A673 (cell line): ENCODE measurements around the gene TAF9. TPM values are rescaled to one million over a fixed set of nuclear protein-coding genes. Genes with fewer than 3 reads are reported as not detected.
A peak's percentile ranks its signal among the peaks of the same experiment; 100 is the strongest.

Source experiments
- Bru-seq: library from RNA; stranded (reverse); fragments of 400-500 nt; gene quantifications from one replicate; lab custom pipeline; 2021; lab: Mats Ljungman, UMichigan
- BruChase-seq, 2 experiments: library from RNA; stranded (reverse); fragments of 400-500 nt; gene quantifications; one replicate each; lab custom pipeline; 2021; lab: Mats Ljungman, UMichigan
- BruUV-seq: library from RNA; stranded (reverse); fragments of 400-500 nt; replicated peaks from 2 replicates; lab custom pipeline; 2021; lab: Mats Ljungman, UMichigan
- CTCF ChIA-PET: fragments of 300-600 bp; sonication (Branson Sonifier 250); formaldehyde crosslinking; loops from one replicate; lab custom pipeline; 2022; ENCODE audit warnings: antibody characterized with exemption; lab: Charles Lee
- POLR2A ChIA-PET: fragments of 300-600 bp; sonication (Branson Sonifier 250); formaldehyde crosslinking; loops from one replicate; lab custom pipeline; 2022; ENCODE audit warnings: antibody characterized with exemption; ENCODE audit not compliant: low non-redundant PET; lab: Charles Lee
- DNase-seq: peaks from one replicate; pipeline ENCODE4 v3.0.0-alpha.2; 2015; ENCODE audit warnings: low spot score
- H3K27ac ChIP-seq: fragments of 200-600 bp; sonication (generic); 2 replicates; pipeline ENCODE4 v1.5.1; 2016; ENCODE audit warnings: mixed run types, low read depth, mild to moderate bottlenecking, mixed read lengths, antibody characterized with exemption, low read length; ENCODE audit not compliant: poor library complexity, severe bottlenecking
- H3K27me3 ChIP-seq: fragments of 200-600 bp; sonication (generic); replicated peaks from 2 replicates; pipeline ENCODE4 v1.6.1; 2017; ENCODE audit warnings: mixed run types, low read depth, mild to moderate bottlenecking, mixed read lengths, antibody characterized with exemption, low read length; ENCODE audit not compliant: insufficient read depth, poor library complexity
- H3K36me3 ChIP-seq: fragments of 200-600 bp; sonication (generic); 2 replicates; pipeline ENCODE4 v1.6.1; 2016; ENCODE audit warnings: mixed run types, mild to moderate bottlenecking, mixed read lengths, antibody characterized with exemption, low read length; ENCODE audit not compliant: insufficient read depth, poor library complexity, severe bottlenecking
- H3K4me1 ChIP-seq: fragments of 200-600 bp; sonication (generic); 2 replicates; pipeline ENCODE4 v1.6.1; 2017; ENCODE audit warnings: mixed run types, mild to moderate bottlenecking, mixed read lengths, antibody characterized with exemption, low read length; ENCODE audit not compliant: insufficient read depth, poor library complexity, severe bottlenecking
- H3K4me3 ChIP-seq: fragments of 200-600 bp; sonication (generic); 2 replicates; pipeline ENCODE4 v1.5.1; 2016; ENCODE audit warnings: low read depth, mixed run types, mild to moderate bottlenecking, mixed read lengths, low read length; ENCODE audit not compliant: poor library complexity, severe bottlenecking
- H3K9me3 ChIP-seq: fragments of 200-600 bp; sonication (generic); 2 replicates; pipeline ENCODE4 v1.6.1; 2016; ENCODE audit warnings: mixed run types, low read depth, mild to moderate bottlenecking, mixed read lengths, antibody characterized with exemption, low read length; ENCODE audit not compliant: poor library complexity, severe bottlenecking
- CTCF ChIP-seq: fragments of 300-800, 200-600 bp; sonication (generic); conservative IDR thresholded peaks from 2 replicates; pipeline ENCODE4 v1.5.1; 2017; ENCODE audit warnings: low read depth, mild to moderate bottlenecking, antibody characterized with exemption, low read length, moderate library complexity, mixed read lengths
- EZH2 ChIP-seq: fragments of 200-600 bp; sonication (generic); IDR thresholded peaks from 2 replicates; pipeline ENCODE4 v1.6.1; 2017; ENCODE audit warnings: borderline replicate concordance, low read depth, mild to moderate bottlenecking, mixed read lengths, antibody characterized with exemption, low read length; ENCODE audit not compliant: poor library complexity, severe bottlenecking
- intact Hi-C: fragments of 100-400 bp; cut with micrococcal nuclease; formaldehyde crosslinking; loops from one replicate; pipeline ENCODE4 v1.10.0; 2022; ENCODE audit not compliant: unreplicated experiment
- long read RNA-seq: library from polyadenylated mRNA; stranded (forward); transcript quantifications from one replicate; pipeline ENCODE4 v2.0.0, GENCODE V29; 2022
- total RNA-seq: library from RNA; stranded (reverse); gene quantifications from 2 replicates; pipeline ENCODE4 v1.2.3, GENCODE V29; 2021

The TAF9 gene
- total RNA-seq = 77.2 and 91.4 TPM in 2 replicates
- Bru-seq, nascent RNA = percentile 97 among the genes with signal in this experiment
- BruChase-seq, experiment 1, labeled RNA remaining after a 2-hour chase = percentile 97 among the genes with signal in this experiment
- percentile 99 among the genes with signal in this experiment for BruChase-seq, experiment 2, labeled RNA remaining after a 6-hour chase
- long read RNA-seq, transcript TAF9-202 (3 exons, 1,461 nt) = minor isoform, 8 of 161 reads
- long read RNA-seq, transcript TAF9-201 (3 exons, 1,283 nt) = major isoform, 147 of 161 reads
- long read RNA-seq, partial matches to known transcripts = 2 of 161 reads
- long read RNA-seq, other reads (novel, unspliced or antisense) = 2 of 161 reads

- Histone ChIP-seq H3K27me3 (no peaks in the 10 kb centered on the region), H3K27ac (peak within 1 kb of the TSS; percentile 99), H3K9me3 (no peaks in the 10 kb centered on the region), H3K4me1 (peaks cover 11% of the 10 kb centered on the region), H3K4me3 (peak within 1 kb of the TSS; percentile 65), H3K36me3 (peaks cover 31% of the 10 kb centered on the region)
- TF ChIP-seq EZH2 (no peak), CTCF (no peak)
- intact Hi-C loops = loop anchor here (10.0 kb wide), 1 partner anchor 275 kb away; the partner anchor contains the start of gene SLC30A5
- no TSS peak for BruUV-seq
- POLR2A ChIA-PET = interaction anchor here (0.5 kb wide), 1 partner anchor 18 kb away, joined by 3 read pairs; no protein-coding TSS in a partner anchor
- peak; percentile 93 for DNase-seq
- CTCF ChIA-PET = no interaction called here
These were observed at the start of gene TAF9, which contains the start of the genes AK6 and RAD17 for GRCh38 chr5:69369340-69370121. TAF9 (minus strand) TSS chr5:69369520; CDS start chr5:69365737, 3,783 bp downstream. AK6 (minus strand) TSS chr5:69369520; CDS start chr5:69369490, 30 bp downstream. RAD17 (plus strand) TSS chr5:69369818; CDS start chr5:69372209, 2,391 bp downstream.

GRCh38 chr5:69418554-69418953 lies 49.2 kb upstream of the TAF9 start:
- intact Hi-C loops = no loop called here
- peaks cover 13% of the 10 kb centered on the region for H3K36me3 ChIP-seq
- no TSS peak for BruUV-seq
- TF ChIP-seq CTCF (no peak), EZH2 (no peak)
- H3K9me3 ChIP-seq = no peaks in the 10 kb centered on the region
- no peak overlapping the region for H3K27ac ChIP-seq
- H3K4me1 ChIP-seq = no peaks in the 10 kb centered on the region
- no peaks in the 10 kb centered on the region for H3K27me3 ChIP-seq
- CTCF ChIA-PET = no interaction called here
- H3K4me3 ChIP-seq = no peak overlapping the region
- DNase-seq = no peak
- POLR2A ChIA-PET = no interaction called here

GRCh38 chr5:69416699-69417098 lies 47.4 kb upstream of the TAF9 start:
- BruUV-seq = no TSS peak
- TF ChIP-seq CTCF (no peak), EZH2 (no peak)
- H3K9me3 ChIP-seq = no peaks in the 10 kb centered on the region
- H3K27me3 ChIP-seq = no peaks in the 10 kb centered on the region
- H3K27ac ChIP-seq = no peak overlapping the region
- intact Hi-C loops = no loop called here
- peaks cover 13% of the 10 kb centered on the region for H3K36me3 ChIP-seq
- H3K4me3 ChIP-seq = no peak overlapping the region
- CTCF ChIA-PET = no interaction called here
- POLR2A ChIA-PET = no interaction called here
- no peak for DNase-seq
- no peaks in the 10 kb centered on the region for H3K4me1 ChIP-seq
